GM12878 (cell line): ENCODE results near the gene DTX1. TPM values are rescaled to one million over a fixed set of nuclear protein-coding genes. Genes with fewer than 3 reads are reported as not detected.

Experiments used
- ATAC-seq: fragments of 200-7000 bp; cut with Tn5 transposase; 3 replicates; pipeline ENCODE4 v1.9.1; 2020; ENCODE audit warnings: mild to moderate bottlenecking, moderate library complexity
- BruUV-seq: library from RNA; stranded (reverse); fragments of 400-500 nt; replicated peaks from 2 replicates; lab custom pipeline; 2021; lab: Mats Ljungman, UMichigan
- CTCF ChIA-PET: fragments of 300-600 bp; sonication (Branson Sonifier 250); formaldehyde crosslinking; extraction: SDS; loops from one replicate; lab custom pipeline; 2021; ENCODE audit warnings: inconsistent platforms; lab: Yijun Ruan, JAX
- POLR2A ChIA-PET: fragments of 350-600 bp; formaldehyde crosslinking; extraction: SDS; loops from one replicate; lab custom pipeline; 2021; ENCODE audit warnings: inconsistent platforms; lab: Charles Lee
- RAD21 ChIA-PET: fragments of 300-600 bp; sonication (Branson Sonifier 250); formaldehyde crosslinking; loops from one replicate; lab custom pipeline; 2023; ENCODE audit warnings: antibody characterized with exemption; ENCODE audit not compliant: unreplicated experiment; lab: Charles Lee
- SMC1A ChIA-PET: fragments of 300-600 bp; sonication (Branson Sonifier 250); formaldehyde crosslinking; loops from one replicate; lab custom pipeline; 2023; ENCODE audit not compliant: unreplicated experiment, uncharacterized antibody; lab: Charles Lee
- DNase-seq: peaks from one replicate; pipeline ENCODE4 v3.0.0-alpha.2; 2011; ENCODE audit warnings: low read depth, low spot score
- FAIRE-seq: peaks from 3 replicates; lab custom pipeline; 2011; peaks lifted over from hg19 to GRCh38; lab: Jason Lieb, UNC
- H2AFZ ChIP-seq: 2 replicates; pipeline ENCODE4 v1.6.0; 2011; ENCODE audit warnings: low read depth, low read length, control low read depth; ENCODE audit not compliant: control insufficient read depth
- H3K27ac ChIP-seq: 2 replicates; pipeline ENCODE4 v1.5.1; 2011; ENCODE audit warnings: control low read depth; ENCODE audit not compliant: control insufficient read depth, insufficient read depth
- H3K27me3 ChIP-seq, 2 experiments: replicated peaks in 1 of 2; 2 replicates each; pipeline versions ENCODE4 v1.6.0 to v1.6.1; 2011; ENCODE audit warnings: low read length in 1 of 2; ENCODE audit not compliant: control insufficient read depth in 2 of 2, insufficient read depth in 2 of 2
- H3K36me3 ChIP-seq, 2 experiments: 2 replicates each; pipeline ENCODE4 v1.5.1; 2011; ENCODE audit warnings: low read length in 1 of 2; ENCODE audit not compliant: control insufficient read depth in 2 of 2, insufficient read depth in 2 of 2
- H3K4me1 ChIP-seq: 2 replicates; pipeline ENCODE4 v1.6.1; 2011; ENCODE audit warnings: mild to moderate bottlenecking, low read length, moderate library complexity, mixed read lengths; ENCODE audit not compliant: control insufficient read depth, insufficient read depth
- H3K4me2 ChIP-seq: 2 replicates; pipeline ENCODE4 v1.6.0; 2011; ENCODE audit warnings: control low read depth; ENCODE audit not compliant: control insufficient read depth, insufficient read depth
- H3K4me3 ChIP-seq: fragments of 200-600 bp; sonication (generic); 2 replicates; pipeline ENCODE4 v1.5.1; 2016
- H3K79me2 ChIP-seq: 2 replicates; pipeline ENCODE4 v1.6.0; 2011; ENCODE audit warnings: low read length; ENCODE audit not compliant: control insufficient read depth, insufficient read depth
- H3K9ac ChIP-seq: 2 replicates; pipeline ENCODE4 v1.8.0; 2011; ENCODE audit warnings: low read length, control low read depth, mixed read lengths; ENCODE audit not compliant: control insufficient read depth, insufficient read depth
- H3K9me3 ChIP-seq: replicated peaks from 3 replicates; pipeline ENCODE4 v1.5.1; 2011; ENCODE audit warnings: mild to moderate bottlenecking, low read length; ENCODE audit not compliant: control insufficient read depth, insufficient read depth
- H4K20me1 ChIP-seq: 2 replicates; pipeline ENCODE4 v1.6.0; 2011; ENCODE audit not compliant: control insufficient read depth, insufficient read depth
- BCL11A ChIP-seq: IDR thresholded peaks from 2 replicates; pipeline ENCODE4 v1.6.1; 2011; ENCODE audit warnings: low read depth, low read length
- CBFB ChIP-seq: IDR thresholded peaks from 2 replicates; pipeline ENCODE4 v1.6.1; 2016; ENCODE audit warnings: antibody characterized with exemption, low read depth
- CHD4 ChIP-seq: fragments of 200-600 bp; sonication (generic); IDR thresholded peaks from 2 replicates; pipeline ENCODE4 v1.6.1; 2016; ENCODE audit warnings: mild to moderate bottlenecking
- E2F8 ChIP-seq: fragments of 450-650 bp; IDR thresholded peaks from 2 replicates; pipeline ENCODE4 v1.6.1; 2018; ENCODE audit warnings: mild to moderate bottlenecking, low read depth, moderate library complexity; ENCODE audit not compliant: partially characterized antibody
- HCFC1 ChIP-seq: fragments of 150-350 bp; IDR thresholded peaks from 2 replicates; pipeline ENCODE4 v1.6.1; 2014; ENCODE audit warnings: low read length
- HDAC6 ChIP-seq: fragments of 200-600 bp; sonication (generic); IDR thresholded peaks from one replicate; pipeline ENCODE4 v1.8.0; 2017; ENCODE audit warnings: antibody characterized with exemption; ENCODE audit not compliant: unreplicated experiment
- IKZF1 ChIP-seq: fragments of 450-650 bp; conservative IDR thresholded peaks from 2 replicates; pipeline ENCODE4 v1.6.1; 2017; ENCODE audit warnings: antibody characterized with exemption, mild to moderate bottlenecking
- MXI1 ChIP-seq: fragments of 150-350 bp; IDR thresholded peaks from 2 replicates; pipeline ENCODE4 v1.6.1; 2011; ENCODE audit warnings: low read depth, mild to moderate bottlenecking, inconsistent platforms, low read length, improper control_type of control experiment
- SMAD1 ChIP-seq: fragments of 450-650 bp; IDR thresholded peaks from 2 replicates; pipeline ENCODE4 v1.6.1; 2018; ENCODE audit warnings: mild to moderate bottlenecking, low read depth; ENCODE audit not compliant: partially characterized antibody
- TAF1 ChIP-seq: IDR thresholded peaks from 2 replicates; pipeline ENCODE4 v1.6.1; 2011; ENCODE audit warnings: mild to moderate bottlenecking, low read depth, low read length, borderline replicate concordance
- ZNF217 ChIP-seq: fragments of 450-650 bp; IDR thresholded peaks from 2 replicates; pipeline ENCODE4 v1.6.1; 2017; ENCODE audit warnings: antibody characterized with exemption, mild to moderate bottlenecking
- ZNF592 ChIP-seq: fragments of 450-650 bp; IDR thresholded peaks from 2 replicates; pipeline ENCODE4 v1.6.1; 2017; ENCODE audit warnings: mild to moderate bottlenecking, moderate library complexity
- WGBS: methylation state at CpG from one replicate; pipeline ENCODE4 v1.1.6; 2016; ENCODE audit warnings: low lambda C conversion rate; ENCODE audit not compliant: insufficient replicate concordance, insufficient coverage; ENCODE audit errors: missing lambda C conversion rate; 5-methylcytosine and 5-hydroxymethylcytosine counted together
- in situ Hi-C: fragments of 300-500 bp; cut with MboI; formaldehyde crosslinking; loops from 9 replicates; pipeline ENCODE4 v1.14.3; 2018; ENCODE audit warnings: mixed read lengths
- intact Hi-C: fragments of 100-400 bp; cut with micrococcal nuclease; formaldehyde crosslinking; loops from one replicate; pipeline ENCODE4 v1.14.2; 2022; ENCODE audit not compliant: unreplicated experiment
- polyA plus RNA-seq, 11 experiments: library from polyadenylated mRNA; depleted of rRNA in 4 of 11; unstranded in 6 of 11; stranded (reverse) in 5 of 11; fragments of >200 nt; fragmentation: Nextera tagmentation in 4 of 11; fragmentation: Illumina TruSeq in 1 of 11; extraction: Ambion mirVana in 4 of 11; extraction: Trizol in 1 of 11; gene quantifications; 1 replicate in 1 of 11; 2 replicates in 10 of 11; pipeline versions ENCODE4 v1.2.1 to v1.2.3, GENCODE V29; 2011 to 2016; ENCODE audit warnings: inconsistent platforms in 2 of 11, missing spikeins in 2 of 11, low read depth in 1 of 11
- total RNA-seq, 4 experiments: library from RNA; depleted of rRNA in 3 of 4; stranded (reverse); fragments of >200 nt in 3 of 4; fragmentation: Illumina TruSeq in 1 of 4; extraction: Trizol in 1 of 4; gene quantifications; 2 replicates each; pipeline versions ENCODE4 v1.2.1 to v1.2.3, GENCODE V29; 2013 to 2021
- TF ChIP-seq, protein P1 (sequence below), 3 experiments: IDR thresholded peaks in 2 of 3; conservative IDR thresholded peaks in 1 of 3; 2 replicates each; pipeline ENCODE4 v1.5.1; 2011; ENCODE audit warnings: low read depth in 3 of 3, low read length in 3 of 3, mild to moderate bottlenecking in 3 of 3, control low read depth in 2 of 3, moderate library complexity in 2 of 3, inconsistent platforms in 1 of 3, mixed read lengths in 1 of 3; ENCODE audit not compliant: control insufficient read depth in 2 of 3, insufficient read depth in 1 of 3; ENCODE audit errors: extremely low read depth in 1 of 3
- TF ChIP-seq, protein P2 (sequence below): IDR thresholded peaks from 2 replicates; pipeline ENCODE4 v1.6.1; 2011; ENCODE audit warnings: borderline replicate concordance, low read depth, mild to moderate bottlenecking, moderate library complexity, low read length; ENCODE audit not compliant: insufficient read depth, poor library complexity, severe bottlenecking

The DTX1 gene
- total and polyA plus RNA-seq, 10 of the 15 experiments (the other 5 are each of a cell fraction or from before 2014, with no cell fraction given) = 0.09 to 2.8 (median 0.66) TPM

- Histone ChIP-seq H4K20me1 (no peaks in the 10 kb centered on the region), H3K4me1 (no peaks in the 10 kb centered on the region), H3K79me2 (no peaks in the 10 kb centered on the region), H2AFZ (no peak overlapping the region), H3K4me3 (no peak overlapping the region), H3K9me3 (no peaks in the 10 kb centered on the region), H3K27ac (no peak overlapping the region), H3K27me3 (no peaks in the 10 kb centered on the region; a peak in 2 of 4 replicates), H3K4me2 (no peak overlapping the region), H3K9ac (no peak overlapping the region), H3K36me3 (no peaks in the 10 kb centered on the region)
- ATAC-seq = no peak
- DNase-seq = no peak
- no peak for TF ChIP-seq BCL11A
- no peak for TF ChIP-seq SMAD1
- no peak for TF ChIP-seq ZNF217
- TF ChIP-seq HCFC1 = no peak
- TF ChIP-seq, protein P1, sequence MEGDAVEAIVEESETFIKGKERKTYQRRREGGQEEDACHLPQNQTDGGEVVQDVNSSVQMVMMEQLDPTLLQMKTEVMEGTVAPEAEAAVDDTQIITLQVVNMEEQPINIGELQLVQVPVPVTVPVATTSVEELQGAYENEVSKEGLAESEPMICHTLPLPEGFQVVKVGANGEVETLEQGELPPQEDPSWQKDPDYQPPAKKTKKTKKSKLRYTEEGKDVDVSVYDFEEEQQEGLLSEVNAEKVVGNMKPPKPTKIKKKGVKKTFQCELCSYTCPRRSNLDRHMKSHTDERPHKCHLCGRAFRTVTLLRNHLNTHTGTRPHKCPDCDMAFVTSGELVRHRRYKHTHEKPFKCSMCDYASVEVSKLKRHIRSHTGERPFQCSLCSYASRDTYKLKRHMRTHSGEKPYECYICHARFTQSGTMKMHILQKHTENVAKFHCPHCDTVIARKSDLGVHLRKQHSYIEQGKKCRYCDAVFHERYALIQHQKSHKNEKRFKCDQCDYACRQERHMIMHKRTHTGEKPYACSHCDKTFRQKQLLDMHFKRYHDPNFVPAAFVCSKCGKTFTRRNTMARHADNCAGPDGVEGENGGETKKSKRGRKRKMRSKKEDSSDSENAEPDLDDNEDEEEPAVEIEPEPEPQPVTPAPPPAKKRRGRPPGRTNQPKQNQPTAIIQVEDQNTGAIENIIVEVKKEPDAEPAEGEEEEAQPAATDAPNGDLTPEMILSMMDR (IDR thresholded peaks at IDR 0.05 in 2 of 3, conservative IDR thresholded peaks at IDR 0.05 in 1 of 3; ENCODE audit: control insufficient read depth in 2 of 3, extremely low read depth in 1 of 3, insufficient read depth in 1 of 3, low read depth in 3 of 3, low read length in 3 of 3) = no peak
- TF ChIP-seq CHD4 = no peak
- TF ChIP-seq E2F8 = no peak
- no peak for TF ChIP-seq CBFB
- TF ChIP-seq MXI1 = no peak
- TF ChIP-seq ZNF592 = no peak
- no peak for TF ChIP-seq IKZF1
- TF ChIP-seq, protein P2, sequence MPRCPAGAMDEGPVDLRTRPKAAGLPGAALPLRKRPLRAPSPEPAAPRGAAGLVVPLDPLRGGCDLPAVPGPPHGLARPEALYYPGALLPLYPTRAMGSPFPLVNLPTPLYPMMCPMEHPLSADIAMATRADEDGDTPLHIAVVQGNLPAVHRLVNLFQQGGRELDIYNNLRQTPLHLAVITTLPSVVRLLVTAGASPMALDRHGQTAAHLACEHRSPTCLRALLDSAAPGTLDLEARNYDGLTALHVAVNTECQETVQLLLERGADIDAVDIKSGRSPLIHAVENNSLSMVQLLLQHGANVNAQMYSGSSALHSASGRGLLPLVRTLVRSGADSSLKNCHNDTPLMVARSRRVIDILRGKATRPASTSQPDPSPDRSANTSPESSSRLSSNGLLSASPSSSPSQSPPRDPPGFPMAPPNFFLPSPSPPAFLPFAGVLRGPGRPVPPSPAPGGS = no peak
- TF ChIP-seq HDAC6 = no peak
- TF ChIP-seq TAF1 = no peak
- no TSS peak for BruUV-seq
- intact Hi-C loops = no loop called here
- ChIA-PET RAD21 (interaction anchor here (0.6 kb wide), 1 partner anchor 195 kb away, joined by 4 read pairs; no protein-coding TSS in a partner anchor), POLR2A (no interaction called here), SMC1A (no interaction called here), CTCF (no interaction called here)
- 64% methylated on average over 22 of the region's 22 CpGs for WGBS
- in situ Hi-C loops = no loop called here
- no peak for FAIRE-seq
Measured at GRCh38 chr12:113115455-113116126, 59.1 kb downstream of the DTX1 start.
